ENCODE data around the gene TRAFD1.
A peak's percentile ranks its signal among the peaks of the same experiment; 100 is the strongest.

TRAFD1 gene

DNA sequence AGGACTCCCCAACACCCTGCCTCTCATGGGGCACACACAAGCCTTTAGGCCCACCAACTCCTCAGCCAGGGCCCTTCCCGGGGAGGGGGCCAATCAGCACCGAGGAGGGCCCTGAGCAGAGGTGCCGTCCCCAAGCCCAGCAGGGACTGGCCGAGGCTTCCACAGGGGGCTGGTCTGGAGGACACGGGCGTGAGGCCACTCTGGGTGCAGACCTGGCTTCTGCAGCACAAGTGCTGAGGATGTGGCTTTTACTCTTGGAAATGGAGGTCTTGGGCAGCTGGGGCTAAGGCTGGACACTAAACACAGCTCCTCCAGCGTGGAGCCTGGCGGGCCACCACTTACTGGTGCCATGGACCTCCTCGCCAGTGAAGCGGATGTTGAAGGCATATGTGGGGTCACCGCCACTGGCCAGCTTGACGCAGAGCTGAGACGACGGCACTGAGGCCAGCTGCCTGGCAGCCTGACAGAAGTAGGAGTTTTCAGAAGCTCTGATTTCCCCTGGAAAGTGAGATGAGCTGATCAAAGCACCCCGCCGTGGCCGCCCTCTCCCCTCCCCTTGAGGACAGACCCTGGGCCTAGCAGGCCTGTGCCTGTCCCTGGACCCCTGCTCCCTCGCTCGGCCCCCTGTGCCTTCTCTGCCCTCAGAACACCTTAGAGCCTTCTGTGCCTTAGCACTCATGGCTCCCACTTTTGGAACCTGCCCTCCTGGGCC is 44.0 kb downstream of the TRAFD1 start:
- WGBS (ENCODE audit: insufficient coverage), result 97% methylated on average over 17 of the region's 19 CpGs
- ChIA-PET CTCF (interaction anchor here (1.0 to 1.4 kb wide), 2 partner anchors 16 to 17 kb away, joined by 3 read pairs; no protein-coding TSS in a partner anchor), POLR2A (interaction anchor here (0.7 kb wide), 1 partner anchor 233 kb away, joined by 3 read pairs; no protein-coding TSS in a partner anchor)
- no peak for DNase-seq
- no peaks in the 10 kb centered on the region for H3K27me3 ChIP-seq (replicated peaks in 2 of 5; ENCODE audit: control insufficient read depth in 4 of 5, insufficient read depth in 5 of 5, low read length in 4 of 5)
- no peak overlapping the region for H3K4me3 ChIP-seq (ENCODE audit: control insufficient read depth in 1 of 7, extremely low read depth in 1 of 7, insufficient read depth in 4 of 7, low read depth in 2 of 7, low read length in 6 of 7)
- no peak overlapping the region for H3K27ac ChIP-seq (ENCODE audit: insufficient read depth in 1 of 2, low read depth in 1 of 2, low read length in 2 of 2, poor library complexity in 1 of 2, severe bottlenecking in 2 of 2)
- no peaks in the 10 kb centered on the region for H3K9me3 ChIP-seq (ENCODE audit: control extremely low read depth in 1 of 5, control insufficient read depth in 4 of 5, insufficient read depth in 2 of 5, low read depth in 1 of 5, low read length in 4 of 5)
- H3K36me3 ChIP-seq (ENCODE audit: control insufficient read depth in 4 of 4, insufficient read depth in 4 of 4, low read length in 3 of 4), result peaks cover 3 to 60% (median 36%) of the 10 kb centered on the region in 4 experiments
- no peaks in the 10 kb centered on the region for H3K4me1 ChIP-seq (ENCODE audit: control extremely low read depth in 1 of 4, control insufficient read depth in 4 of 4, insufficient read depth in 4 of 4, low read length in 3 of 4)

- WGBS (ENCODE audit: insufficient coverage), result 96% methylated on average over 5 of the region's 7 CpGs
These were observed 44.6 kb downstream of the TRAFD1 start for GRCh38 chr12:112169966-112170365.

DNA sequence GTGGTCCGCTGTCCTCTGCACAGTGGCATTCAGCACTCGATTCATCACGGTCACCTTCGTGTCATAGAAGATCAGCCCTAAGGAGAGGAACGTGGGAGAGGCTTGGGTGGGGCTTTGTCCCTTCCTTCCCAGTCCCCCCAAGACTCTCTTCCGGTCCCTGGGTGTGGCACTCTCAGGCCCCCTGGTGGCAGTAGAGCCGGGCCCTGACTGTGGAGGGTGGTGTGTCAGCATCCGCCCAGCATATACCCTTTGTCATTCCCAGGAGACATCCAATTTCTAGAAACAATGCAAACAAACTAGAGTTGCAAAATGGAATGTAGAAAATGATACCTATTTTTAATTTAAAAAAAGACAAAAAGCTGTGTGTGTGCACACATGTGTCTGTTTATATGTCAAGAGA is 45.0 kb downstream of the TRAFD1 start:
- CTCF ChIA-PET, result interaction anchor here (1.0 to 1.4 kb wide), 2 partner anchors 15 to 16 kb away, joined by 3 read pairs; no protein-coding TSS in a partner anchor
- no peaks in the 10 kb centered on the region for H3K4me1 ChIP-seq (ENCODE audit: control extremely low read depth in 1 of 4, control insufficient read depth in 4 of 4, insufficient read depth in 4 of 4, low read length in 3 of 4)
- DNase-seq, result peak in 2 of 3 donors; percentile 7 to 18
- H3K4me3 ChIP-seq (ENCODE audit: control insufficient read depth in 1 of 7, extremely low read depth in 1 of 7, insufficient read depth in 4 of 7, low read depth in 2 of 7, low read length in 6 of 7), result no peak overlapping the region
- WGBS (ENCODE audit: insufficient coverage), result 79% methylated on average over 5 of the region's 8 CpGs
- H3K27ac ChIP-seq (ENCODE audit: insufficient read depth in 1 of 2, low read depth in 1 of 2, low read length in 2 of 2, poor library complexity in 1 of 2, severe bottlenecking in 2 of 2), result no peak overlapping the region
- no peaks in the 10 kb centered on the region for H3K9me3 ChIP-seq (ENCODE audit: control extremely low read depth in 1 of 5, control insufficient read depth in 4 of 5, insufficient read depth in 2 of 5, low read depth in 1 of 5, low read length in 4 of 5)
- POLR2A ChIA-PET, result no interaction called here
- no peaks in the 10 kb centered on the region for H3K27me3 ChIP-seq (replicated peaks in 2 of 5; ENCODE audit: control insufficient read depth in 4 of 5, insufficient read depth in 5 of 5, low read length in 4 of 5)
- peaks cover 10 to 68% (median 44%) of the 10 kb centered on the region in 4 experiments for H3K36me3 ChIP-seq (ENCODE audit: control insufficient read depth in 4 of 4, insufficient read depth in 4 of 4, low read length in 3 of 4)

More at GRCh38 chr12:112169966-112170365, 44.6 kb downstream of the TRAFD1 start:
- Histone ChIP-seq H3K27me3 (replicated peaks in 2 of 5; ENCODE audit: control insufficient read depth in 4 of 5, insufficient read depth in 5 of 5, low read length in 4 of 5) (no peaks in the 10 kb centered on the region), H3K36me3 (ENCODE audit: control insufficient read depth in 4 of 4, insufficient read depth in 4 of 4, low read length in 3 of 4) (peaks cover 7 to 64% (median 40%) of the 10 kb centered on the region in 4 experiments), H3K4me1 (ENCODE audit: control extremely low read depth in 1 of 4, control insufficient read depth in 4 of 4, insufficient read depth in 4 of 4, low read length in 3 of 4) (no peaks in the 10 kb centered on the region), H3K4me3 (ENCODE audit: control insufficient read depth in 1 of 7, extremely low read depth in 1 of 7, insufficient read depth in 4 of 7, low read depth in 2 of 7, low read length in 6 of 7) (no peak overlapping the region), H3K9me3 (ENCODE audit: control extremely low read depth in 1 of 5, control insufficient read depth in 4 of 5, insufficient read depth in 2 of 5, low read depth in 1 of 5, low read length in 4 of 5) (no peaks in the 10 kb centered on the region), H3K27ac (ENCODE audit: insufficient read depth in 1 of 2, low read depth in 1 of 2, low read length in 2 of 2, poor library complexity in 1 of 2, severe bottlenecking in 2 of 2) (no peak overlapping the region)
- ChIA-PET CTCF (interaction anchor here (1.0 to 1.4 kb wide), 2 partner anchors 15 to 17 kb away, joined by 3 read pairs; no protein-coding TSS in a partner anchor), POLR2A (no interaction called here)
- DNase-seq, result no peak

DNA sequence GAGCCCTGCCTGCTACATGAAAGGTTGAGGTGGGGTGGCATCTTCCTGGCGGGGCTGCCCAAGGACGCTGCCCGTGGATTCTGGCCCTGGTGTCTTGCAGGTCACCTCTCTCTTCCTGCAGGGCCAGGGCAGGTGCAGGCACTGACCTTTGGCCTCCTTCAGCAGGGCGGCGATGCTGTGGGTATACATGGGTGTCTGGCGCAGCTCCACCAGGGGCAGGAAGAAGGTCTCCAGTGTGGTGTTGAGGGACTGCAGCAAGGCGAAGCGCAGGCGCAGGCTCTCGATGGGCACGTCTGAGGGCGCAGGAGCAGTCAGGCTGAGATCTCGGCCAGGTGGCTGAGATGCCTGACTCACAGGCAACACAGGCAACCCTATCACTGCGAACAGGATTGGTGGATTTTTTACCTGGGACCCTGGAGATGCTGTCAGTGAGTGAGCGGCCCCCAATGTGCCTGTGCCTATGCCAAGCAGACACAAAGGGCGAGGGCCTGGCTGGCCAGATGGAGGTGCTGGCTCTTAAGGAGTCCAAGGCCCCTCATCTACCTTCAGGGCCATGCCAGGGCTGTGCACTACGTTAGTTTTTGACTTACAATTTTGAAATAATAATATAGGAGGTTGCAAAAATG is 45.7 kb downstream of the TRAFD1 start:
- H3K4me3 ChIP-seq (ENCODE audit: control insufficient read depth in 1 of 7, extremely low read depth in 1 of 7, insufficient read depth in 4 of 7, low read depth in 2 of 7, low read length in 6 of 7), result no peak overlapping the region
- no peak for DNase-seq
- no peaks in the 10 kb centered on the region for H3K27me3 ChIP-seq (replicated peaks in 2 of 5; ENCODE audit: control insufficient read depth in 4 of 5, insufficient read depth in 5 of 5, low read length in 4 of 5)
- no peak overlapping the region for H3K27ac ChIP-seq (ENCODE audit: insufficient read depth in 1 of 2, low read depth in 1 of 2, low read length in 2 of 2, poor library complexity in 1 of 2, severe bottlenecking in 2 of 2)
- H3K36me3 ChIP-seq (ENCODE audit: control insufficient read depth in 4 of 4, insufficient read depth in 4 of 4, low read length in 3 of 4), result peaks cover 15 to 72% (median 50%) of the 10 kb centered on the region in 4 experiments
- POLR2A ChIA-PET, result no interaction called here
- CTCF ChIA-PET, result no interaction called here
- no peaks in the 10 kb centered on the region for H3K4me1 ChIP-seq (ENCODE audit: control extremely low read depth in 1 of 4, control insufficient read depth in 4 of 4, insufficient read depth in 4 of 4, low read length in 3 of 4)
- WGBS (ENCODE audit: insufficient coverage), result 95% methylated on average over 16 of the region's 17 CpGs
- H3K9me3 ChIP-seq (ENCODE audit: control extremely low read depth in 1 of 5, control insufficient read depth in 4 of 5, insufficient read depth in 2 of 5, low read depth in 1 of 5, low read length in 4 of 5), result no peaks in the 10 kb centered on the region

GRCh38 chr12:112172556-112173324 is 47.4 kb downstream of the TRAFD1 start:
- 95% methylated on average over 19 of the region's 21 CpGs for WGBS (ENCODE audit: insufficient coverage)
- ChIA-PET CTCF (interaction anchor here (0.6 kb wide), 1 partner anchor 243 kb away, joined by 3 read pairs; no protein-coding TSS in a partner anchor), POLR2A (no interaction called here)
- H3K36me3 ChIP-seq (ENCODE audit: control insufficient read depth in 4 of 4, insufficient read depth in 4 of 4, low read length in 3 of 4), result peaks cover 15 to 72% (median 49%) of the 10 kb centered on the region in 4 experiments
- no peak overlapping the region for H3K27ac ChIP-seq (ENCODE audit: insufficient read depth in 1 of 2, low read depth in 1 of 2, low read length in 2 of 2, poor library complexity in 1 of 2, severe bottlenecking in 2 of 2)
- H3K27me3 ChIP-seq (replicated peaks in 2 of 5; ENCODE audit: control insufficient read depth in 4 of 5, insufficient read depth in 5 of 5, low read length in 4 of 5), result no peaks in the 10 kb centered on the region
- no peak overlapping the region for H3K4me3 ChIP-seq (ENCODE audit: control insufficient read depth in 1 of 7, extremely low read depth in 1 of 7, insufficient read depth in 4 of 7, low read depth in 2 of 7, low read length in 6 of 7)
- no peak for DNase-seq
- no peaks in the 10 kb centered on the region for H3K4me1 ChIP-seq (ENCODE audit: control extremely low read depth in 1 of 4, control insufficient read depth in 4 of 4, insufficient read depth in 4 of 4, low read length in 3 of 4)
- H3K9me3 ChIP-seq (ENCODE audit: control extremely low read depth in 1 of 5, control insufficient read depth in 4 of 5, insufficient read depth in 2 of 5, low read depth in 1 of 5, low read length in 4 of 5), result no peaks in the 10 kb centered on the region

DNA sequence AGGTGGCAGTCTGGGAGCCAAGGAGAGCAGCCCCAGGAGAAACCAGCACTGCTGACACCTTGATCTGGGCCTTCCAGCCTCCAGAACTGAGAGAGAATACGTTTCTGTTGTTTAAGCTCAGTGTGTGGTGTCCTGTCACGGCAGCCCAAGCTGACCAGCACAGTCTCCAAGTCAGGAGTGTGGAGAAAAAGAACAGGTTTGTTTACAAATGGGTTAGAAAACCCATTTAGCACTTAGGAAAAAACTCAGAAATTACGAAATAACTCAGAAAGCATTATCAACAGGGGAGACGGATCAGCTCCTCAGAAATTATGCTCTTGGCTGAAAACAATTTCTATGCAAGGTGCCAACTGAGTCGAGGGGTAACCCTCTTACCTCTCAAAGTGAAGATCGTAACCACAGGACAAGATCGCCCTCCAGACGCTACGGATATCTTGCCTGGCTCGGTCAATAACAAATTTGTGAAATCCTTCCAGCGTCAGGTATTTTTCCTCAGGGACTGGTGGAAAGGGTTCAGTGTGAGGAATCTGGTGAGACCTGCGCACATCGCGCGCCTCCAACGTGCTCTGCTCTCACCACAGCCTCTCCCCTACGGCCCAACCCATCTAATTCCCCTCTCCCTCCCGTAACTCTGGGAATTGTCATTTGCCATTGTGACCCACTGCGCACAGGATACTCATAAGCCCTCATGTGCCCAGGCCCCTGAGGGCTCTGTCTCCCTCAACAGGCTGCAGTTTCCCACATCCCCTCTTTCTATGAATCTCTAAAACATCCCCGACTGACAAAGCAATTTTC is 50.2 kb downstream of the TRAFD1 start:
- Histone ChIP-seq H3K27ac (ENCODE audit: insufficient read depth in 1 of 2, low read depth in 1 of 2, low read length in 2 of 2, poor library complexity in 1 of 2, severe bottlenecking in 2 of 2) (no peak overlapping the region), H3K36me3 (ENCODE audit: control insufficient read depth in 4 of 4, insufficient read depth in 4 of 4, low read length in 3 of 4) (peaks cover 16 to 80% (median 53%) of the 10 kb centered on the region in 4 experiments), H3K27me3 (replicated peaks in 2 of 5; ENCODE audit: control insufficient read depth in 4 of 5, insufficient read depth in 5 of 5, low read length in 4 of 5) (no peaks in the 10 kb centered on the region), H3K4me3 (ENCODE audit: control insufficient read depth in 1 of 7, extremely low read depth in 1 of 7, insufficient read depth in 4 of 7, low read depth in 2 of 7, low read length in 6 of 7) (no peak overlapping the region), H3K9me3 (ENCODE audit: control extremely low read depth in 1 of 5, control insufficient read depth in 4 of 5, insufficient read depth in 2 of 5, low read depth in 1 of 5, low read length in 4 of 5) (no peaks in the 10 kb centered on the region), H3K4me1 (ENCODE audit: control extremely low read depth in 1 of 4, control insufficient read depth in 4 of 4, insufficient read depth in 4 of 4, low read length in 3 of 4) (no peaks in the 10 kb centered on the region)
- CTCF ChIA-PET, result no interaction called here
- no peak for DNase-seq
- POLR2A ChIA-PET, result no interaction called here
- WGBS (ENCODE audit: insufficient coverage), result 95% methylated on average over 16 of the region's 20 CpGs
